Stimulated activated CD8-positive, alpha-beta memory T cell treated with anti-CD3 and anti-CD28 coated beads, Interleukin-12 subunit alpha, Interleukin-12 subunit beta, amount 100 ng/mL, for 24 hours (primary cell): Measurements from ENCODE around the gene TKTL2.
"Not testable (repeated sequence)": the region's sequence is repeated elsewhere in the genome, so short reads cannot be mapped to it uniquely, and the experiment has no call there.

Experiments used
- DNase-seq: peaks from one replicate; pipeline ENCODE4 v3.0.0-alpha.2; 2020; ENCODE audit errors: extremely low read depth

Gene TKTL2

DNA sequence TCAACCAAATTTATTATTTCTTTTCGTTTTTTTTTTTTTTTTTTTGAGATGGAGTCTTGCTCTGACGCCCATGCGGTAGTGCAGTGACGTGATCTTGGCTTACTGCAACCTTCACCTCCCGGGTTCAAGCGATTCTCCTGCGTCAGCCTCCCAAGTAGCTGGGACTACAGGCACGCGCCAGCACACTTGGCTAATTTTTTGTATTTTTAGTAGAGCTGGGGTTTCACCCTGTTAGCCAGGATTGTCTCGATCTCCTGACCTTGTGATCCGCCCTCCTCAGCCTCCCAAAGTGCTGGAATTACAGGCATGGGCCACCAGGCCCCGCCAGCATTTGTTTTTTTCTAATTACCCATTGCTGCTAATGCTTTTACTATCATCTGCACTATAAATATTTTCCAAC is 26.5 kb downstream of the TKTL2 start:
- DNase-seq, result not testable (repeated sequence)

DNA sequence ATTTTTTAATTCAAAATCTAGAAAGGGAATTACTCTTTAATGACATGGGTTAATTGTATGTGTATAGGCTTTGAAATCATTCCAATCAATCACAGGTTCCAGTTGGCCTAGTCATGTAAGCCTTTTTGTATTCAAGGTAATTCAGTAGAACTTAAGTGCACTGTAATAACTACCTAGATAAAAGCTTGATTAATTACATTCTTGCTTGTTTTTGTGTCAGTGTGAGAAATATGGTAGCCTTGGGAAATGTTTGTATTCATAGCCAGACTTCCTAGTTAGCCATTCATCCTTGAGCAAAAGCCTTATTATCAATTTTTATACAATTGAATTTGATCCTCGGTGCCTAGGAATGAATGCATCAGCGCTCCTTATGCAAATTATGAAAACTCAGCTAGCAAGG is 33.5 kb downstream of the TKTL2 start:
- DNase-seq, result no peak
